Measurements from ENCODE around the gene L1CAM. TPM values are rescaled to one million over a fixed set of nuclear protein-coding genes. Genes with fewer than 3 reads are reported as not detected.

Gene L1CAM
- total and polyA plus RNA-seq, 9 of the 15 experiments (the other 6 are each of a cell fraction or from before 2014, with no cell fraction given): 0.09 to 0.86 (median 0.26) TPM; not detected in 3

- TF ChIP-seq NKRF (IDR thresholded peaks at IDR 0.05; ENCODE audit: borderline replicate concordance) (0 out of 2 replicates have a peak, but pooled peaks have one; percentile 21), ZBTB34 (CRISPR knock-in tag; IDR thresholded peaks at IDR 0.05) (no peak), ZNF512 (tag; IDR thresholded peaks at IDR 0.05) (peak; percentile 99), ARNT (IDR thresholded peaks at IDR 0.05) (0 out of 4 replicates have a peak, but pooled peaks of 1 of the 2 experiments have one; percentile 21), ZBTB11 (CRISPR knock-in tag; IDR thresholded peaks at IDR 0.05) (no peak)
Observed at GRCh38 chrX:153857348-153857903, 28.5 kb downstream of the L1CAM start (continued).

Data from K562 (cell line).